Stimulated activated CD8-positive, alpha-beta memory T cell treated with anti-CD3 and anti-CD28 coated beads, Interleukin-7, amount 100 ng/mL, for 48 hours (primary cell): ENCODE results near the gene TSGA10IP.
"Not testable (repeated sequence)": the region's sequence is repeated elsewhere in the genome, so short reads cannot be mapped to it uniquely, and the experiment has no call there.

Experiments
- DNase-seq, 2 donors: peaks; one replicate each; pipeline ENCODE4 v3.0.0-alpha.2; 2020; ENCODE audit warnings: low read depth in 1 of 2; ENCODE audit errors: extremely low read depth in 1 of 2

The TSGA10IP gene

GRCh38 chr11:65945941-65946558 is 770 bp downstream of the TSGA10IP start:
- no peak for DNase-seq

- no peak for DNase-seq
Measured at GRCh38 chr11:65946655-65947054, 1.4 kb downstream of the TSGA10IP start.

- DNase-seq: no peak
Measured at GRCh38 chr11:65947133-65947532, 1.9 kb downstream of the TSGA10IP start.

DNA sequence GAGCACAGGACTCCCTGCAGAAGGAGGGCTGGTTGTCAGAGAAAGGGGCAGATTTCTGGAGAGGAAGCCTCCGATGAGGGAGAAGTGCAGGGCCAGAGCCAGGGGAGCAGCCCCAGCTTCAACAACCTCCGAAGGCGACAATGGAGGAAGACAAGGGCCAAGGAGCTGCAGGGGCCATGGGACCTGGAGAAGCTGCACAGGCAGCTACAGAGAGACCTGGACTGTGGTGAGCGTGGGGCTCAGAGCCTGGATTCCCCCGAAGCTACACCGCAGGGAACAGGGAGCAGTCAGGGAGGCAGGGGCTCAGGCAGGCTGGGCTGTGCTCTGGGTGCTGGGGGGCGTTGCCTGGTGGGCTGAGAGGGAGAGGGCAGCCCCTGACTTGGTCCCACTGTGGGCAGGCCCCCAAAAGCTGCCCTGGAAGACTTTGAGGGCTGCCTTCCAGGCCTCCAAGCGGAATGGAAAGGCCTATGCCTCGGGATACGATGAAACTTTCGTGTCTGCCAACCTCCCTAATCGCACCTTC is 2.4 kb downstream of the TSGA10IP start:
- no peak for DNase-seq

DNA sequence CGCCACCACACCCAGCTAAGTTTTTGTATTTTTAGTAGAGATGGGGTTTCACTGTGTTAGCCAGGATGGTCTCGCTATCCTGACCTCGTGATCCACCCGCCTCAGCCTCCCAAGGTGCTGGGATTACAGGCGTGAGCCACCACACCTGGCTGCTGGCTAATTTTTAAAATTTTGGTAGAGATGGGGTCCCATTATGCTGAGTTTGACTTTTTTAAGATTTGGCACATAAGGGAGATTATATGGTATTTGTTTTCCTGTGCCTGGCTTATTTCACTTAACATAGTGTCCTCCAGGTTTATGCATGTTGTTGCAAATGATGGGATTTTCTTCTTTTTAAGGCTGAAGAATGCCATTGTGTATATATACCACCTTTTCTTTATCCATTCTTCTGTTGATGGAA is 5.4 kb downstream of the TSGA10IP start:
- DNase-seq: not testable (repeated sequence)

DNA sequence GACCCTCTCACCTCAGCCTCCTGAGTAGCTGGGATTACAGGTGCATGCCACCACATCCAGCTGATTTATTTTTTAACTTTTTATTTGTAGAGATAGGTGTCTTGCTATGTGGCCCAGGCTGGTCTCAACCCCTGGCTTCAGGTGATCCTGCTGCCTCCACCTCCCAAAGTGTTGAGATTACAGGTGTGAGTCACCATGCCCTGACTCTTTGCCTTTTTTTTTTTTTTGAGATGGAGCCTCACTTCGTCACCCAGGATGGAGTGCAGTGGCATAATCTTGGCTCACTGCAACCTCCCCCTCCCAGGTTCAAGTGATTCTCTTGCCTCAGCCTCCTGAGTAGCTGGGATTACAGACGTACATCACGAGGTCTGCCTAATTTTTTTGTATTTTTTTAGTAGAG is 6.4 kb downstream of the TSGA10IP start:
- not testable (repeated sequence) for DNase-seq

GRCh38 chr11:65952052-65952521 is 6.8 kb downstream of the TSGA10IP start:
- no peak for DNase-seq

DNA sequence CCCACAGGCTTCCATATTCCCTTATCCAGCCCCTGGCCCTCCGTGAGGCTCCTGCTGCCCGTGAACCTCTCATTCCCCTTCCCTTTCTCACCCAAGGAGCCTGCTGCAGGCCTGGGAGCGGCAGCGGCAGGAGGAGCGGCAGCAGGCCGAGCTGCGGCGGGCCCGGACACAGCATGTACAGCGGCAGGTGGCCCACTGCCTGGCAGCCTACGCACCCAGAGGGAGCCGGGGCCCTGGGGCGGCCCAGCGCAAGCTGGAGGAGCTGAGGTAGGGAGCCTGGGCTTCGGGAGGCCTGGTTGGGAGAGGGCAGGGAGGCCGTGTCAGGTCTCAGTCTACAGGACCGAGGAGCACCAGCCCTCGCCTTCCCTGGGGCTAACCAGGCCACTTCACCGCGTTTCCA is 8.2 kb downstream of the TSGA10IP start:
- DNase-seq: no peak

GRCh38 chr11:65954771-65955170 is 9.5 kb downstream of the TSGA10IP start:
- DNase-seq: no peak

GRCh38 chr11:65958291-65958690 is 13.0 kb downstream of the TSGA10IP start:
- no peak for DNase-seq

GRCh38 chr11:65958774-65959420 is 13.6 kb downstream of the TSGA10IP start:
- DNase-seq: no peak

DNA sequence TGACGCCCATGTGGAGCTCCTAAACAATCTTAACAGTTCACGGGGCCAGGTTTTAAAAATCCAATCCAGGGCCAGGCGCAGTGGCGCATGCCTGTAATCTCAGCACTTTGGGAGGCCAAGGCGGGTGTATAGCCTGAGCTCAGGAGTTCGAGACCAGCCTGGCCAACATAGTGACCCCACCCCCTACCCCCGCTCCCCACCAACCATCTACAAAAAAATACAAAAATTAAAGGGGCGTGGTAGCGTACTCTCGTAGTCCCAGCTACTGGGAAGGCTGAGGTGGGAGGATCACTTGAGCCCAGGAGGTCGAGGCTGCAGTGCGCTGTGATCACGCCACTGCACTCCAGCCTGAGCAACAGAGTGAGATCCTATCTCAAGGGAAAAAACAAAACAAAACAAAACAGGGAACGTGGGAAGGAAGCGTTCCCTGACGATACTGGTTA is 15.6 kb downstream of the TSGA10IP start:
- no peak for DNase-seq

DNA sequence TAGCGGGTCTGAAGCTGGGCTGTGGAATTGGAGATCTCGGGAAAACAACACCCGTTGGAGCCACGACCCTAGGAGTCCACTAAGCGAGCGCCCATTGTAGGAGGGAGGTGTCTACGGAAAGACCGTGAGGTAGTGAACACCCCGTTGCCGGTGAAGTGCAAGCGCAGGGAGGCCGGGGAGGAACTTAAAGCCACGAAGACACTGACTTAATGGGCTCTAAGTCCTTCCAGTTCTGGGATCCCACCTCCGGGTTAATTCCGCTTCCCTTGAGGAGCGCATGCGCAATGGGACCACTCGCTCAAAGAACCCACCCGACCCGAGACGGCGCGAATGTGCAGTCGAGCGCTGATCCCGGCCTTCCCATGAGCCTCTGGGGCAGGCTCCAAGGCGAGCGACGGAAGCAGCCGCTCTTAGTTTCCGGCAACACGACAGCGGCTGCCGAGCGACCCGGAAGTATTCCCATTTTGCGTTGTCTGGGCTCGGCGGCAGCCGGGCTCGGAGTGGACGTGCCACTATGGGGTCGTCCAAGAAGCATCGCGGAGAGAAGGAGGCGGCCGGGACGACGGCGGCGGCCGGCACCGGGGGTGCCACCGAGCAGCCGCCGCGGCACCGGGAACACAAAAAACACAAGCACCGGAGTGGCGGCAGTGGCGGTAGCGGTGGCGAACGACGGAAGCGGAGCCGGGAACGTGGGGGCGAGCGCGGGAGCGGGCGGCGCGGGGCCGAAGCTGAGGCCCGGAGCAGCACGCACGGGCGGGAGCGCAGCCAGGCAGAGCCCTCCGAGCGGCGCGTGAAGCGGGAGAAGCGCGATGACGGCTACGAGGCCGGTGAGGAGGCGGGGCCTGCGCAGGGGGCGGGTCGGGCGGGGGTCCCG is 16.2 kb downstream of the TSGA10IP start, which contains the start of gene SART1:
Gene SART1 (plus strand): TSS at position 468 of the 874 bp plus-strand sequence. CDS start 47 bp downstream, at position 515.
- peak; percentile 93 to 97 for DNase-seq

DNA sequence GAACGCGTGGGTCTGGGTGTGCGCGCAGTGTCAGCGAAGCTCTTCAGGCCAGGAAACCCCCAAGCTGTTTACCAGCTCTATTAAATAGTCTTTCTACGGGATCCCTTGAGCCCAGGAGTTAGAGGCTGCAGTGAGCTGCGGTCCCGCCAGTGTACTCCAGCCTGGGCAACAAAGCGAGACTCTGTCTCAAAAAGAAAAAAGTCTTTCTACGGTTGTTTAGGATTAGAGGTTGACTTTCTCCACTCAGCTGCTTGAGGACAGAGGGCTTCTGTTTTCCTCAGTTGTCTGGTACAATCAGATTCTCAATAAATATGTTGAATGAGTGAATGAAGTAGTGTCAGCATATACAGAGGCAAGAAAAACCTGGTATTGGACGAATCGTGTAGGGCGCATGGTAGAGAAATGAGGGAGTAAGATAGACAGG is 16.9 kb downstream of the TSGA10IP start:
- DNase-seq: no peak

- DNase-seq: no peak
Measured at GRCh38 chr11:65964906-65965305, 19.6 kb downstream of the TSGA10IP start.

DNA sequence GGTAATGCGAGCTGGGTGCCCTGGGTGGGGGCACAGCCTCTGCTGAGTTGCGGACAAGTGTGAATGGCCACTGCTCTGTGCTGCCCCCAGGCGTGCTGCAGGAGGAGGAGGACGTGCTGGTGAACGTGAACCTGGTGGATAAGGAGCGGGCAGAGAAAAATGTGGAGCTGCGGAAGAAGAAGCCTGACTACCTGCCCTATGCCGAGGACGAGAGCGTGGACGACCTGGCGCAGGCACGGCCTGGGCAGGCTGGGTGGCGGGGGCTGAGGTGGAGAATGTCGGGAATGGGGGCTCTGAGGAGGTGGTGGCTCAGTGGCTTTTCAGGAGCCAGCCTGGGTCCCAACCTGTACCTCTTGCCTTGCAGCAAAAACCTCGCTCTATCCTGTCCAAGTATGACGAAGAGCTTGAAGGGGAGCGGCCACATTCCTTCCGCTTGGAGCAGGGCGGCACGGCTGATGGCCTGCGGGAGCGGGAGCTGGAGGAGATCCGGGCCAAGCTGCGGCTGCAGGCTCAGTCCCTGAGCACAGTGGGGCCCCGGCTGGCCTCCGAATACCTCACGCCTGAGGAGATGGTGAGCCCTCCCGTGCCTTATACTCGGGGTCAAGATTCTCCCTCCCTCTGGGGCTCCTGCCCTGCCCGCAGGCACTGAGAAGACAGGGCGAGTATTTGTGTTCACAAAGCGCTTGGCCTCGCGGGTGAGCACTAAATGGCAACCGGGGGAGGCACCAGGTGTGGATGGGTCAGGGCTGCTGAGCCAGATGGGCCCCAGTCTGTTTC is 20.9 kb downstream of the TSGA10IP start:
- no peak for DNase-seq

DNA sequence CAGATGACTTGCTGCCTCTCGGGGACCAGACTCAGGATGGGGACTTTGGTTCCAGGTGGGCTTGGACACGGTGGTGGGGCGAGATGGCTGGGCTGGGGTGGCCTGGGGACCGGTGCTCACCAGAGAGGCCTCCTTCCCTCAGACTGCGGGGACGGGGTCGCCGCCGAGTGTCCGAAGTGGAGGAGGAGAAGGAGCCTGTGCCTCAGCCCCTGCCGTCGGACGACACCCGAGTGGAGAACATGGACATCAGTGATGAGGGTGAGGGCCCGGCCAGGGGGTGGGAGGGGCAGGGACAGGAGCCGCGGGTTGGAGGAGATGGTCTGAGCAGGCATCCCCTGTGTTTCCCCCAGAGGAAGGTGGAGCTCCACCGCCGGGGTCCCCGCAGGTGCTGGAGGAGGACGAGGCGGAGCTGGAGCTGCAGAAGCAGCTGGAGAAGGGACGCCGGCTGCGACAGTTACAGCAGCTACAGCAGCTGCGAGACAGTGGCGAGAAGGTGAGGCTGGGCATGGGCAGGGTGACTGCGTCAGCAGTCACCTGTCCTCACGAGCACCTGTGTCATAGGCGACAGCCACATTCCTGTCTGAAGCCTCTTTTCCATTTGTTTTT is 22.2 kb downstream of the TSGA10IP start:
- no peak for DNase-seq

- DNase-seq: no peak
Measured at GRCh38 chr11:65968600-65969482, 23.6 kb downstream of the TSGA10IP start.

GRCh38 chr11:65972116-65972515 is 26.8 kb downstream of the TSGA10IP start:
- no peak for DNase-seq
